ENCODE data around the gene SPTLC2. TPM values are rescaled to one million over a fixed set of nuclear protein-coding genes. Genes with fewer than 3 reads are reported as not detected.
"Not testable (repeated sequence)": the region's sequence is repeated elsewhere in the genome, so short reads cannot be mapped to it uniquely, and the experiment has no call there.

The SPTLC2 gene, protein sequence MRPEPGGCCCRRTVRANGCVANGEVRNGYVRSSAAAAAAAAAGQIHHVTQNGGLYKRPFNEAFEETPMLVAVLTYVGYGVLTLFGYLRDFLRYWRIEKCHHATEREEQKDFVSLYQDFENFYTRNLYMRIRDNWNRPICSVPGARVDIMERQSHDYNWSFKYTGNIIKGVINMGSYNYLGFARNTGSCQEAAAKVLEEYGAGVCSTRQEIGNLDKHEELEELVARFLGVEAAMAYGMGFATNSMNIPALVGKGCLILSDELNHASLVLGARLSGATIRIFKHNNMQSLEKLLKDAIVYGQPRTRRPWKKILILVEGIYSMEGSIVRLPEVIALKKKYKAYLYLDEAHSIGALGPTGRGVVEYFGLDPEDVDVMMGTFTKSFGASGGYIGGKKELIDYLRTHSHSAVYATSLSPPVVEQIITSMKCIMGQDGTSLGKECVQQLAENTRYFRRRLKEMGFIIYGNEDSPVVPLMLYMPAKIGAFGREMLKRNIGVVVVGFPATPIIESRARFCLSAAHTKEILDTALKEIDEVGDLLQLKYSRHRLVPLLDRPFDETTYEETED
- total RNA-seq (10 to 100 TPM; 37.8 to 45.4 TPM), polyA plus RNA-seq (1 to 10 TPM; 2.3 to 3.1 TPM)
- long read RNA-seq, donor 1, full-length matches to known transcripts: 63 of 84 reads
- long read RNA-seq, donor 1, partial matches to known transcripts: 6 of 84 reads
- long read RNA-seq, donor 1, other reads (novel, unspliced or antisense): 15 of 84 reads
- long read RNA-seq, donor 2, full-length matches to known transcripts: 5 of 23 reads
- long read RNA-seq, donor 2, partial matches to known transcripts: 5 of 23 reads
- long read RNA-seq, donor 2, other reads (novel, unspliced or antisense): 13 of 23 reads

GRCh38 chr14:77616454-77617229 lies at the start of gene SPTLC2:
Gene SPTLC2, minus strand, starts transcription at chr14:77616637. Its CDS starts 58 bp downstream, at chr14:77616579.
- ATAC-seq (ENCODE audit: low FRiP score): peak; percentile 98
- Histone ChIP-seq H3K4me1 (ENCODE audit: control insufficient read depth in 1 of 2, insufficient read depth in 2 of 2, low read length in 2 of 2) (peaks cover 0 to 2% of the 10 kb centered on the region in 2 donors), H3K27ac (ENCODE audit: low read depth in 1 of 2, low read length in 2 of 2) (peak within 1 kb of the TSS in 1 of 2 donors; percentile 66), H3K36me3 (ENCODE audit: control insufficient read depth in 1 of 2, insufficient read depth in 2 of 2, low read length in 1 of 2) (no peaks in the 10 kb centered on the region), H3K27me3 (ENCODE audit: control insufficient read depth in 1 of 2, insufficient read depth in 2 of 2, low read length in 1 of 2) (no peaks in the 10 kb centered on the region), H3K9me3 (ENCODE audit: control insufficient read depth, low read length) (no peaks in the 10 kb centered on the region), H3K4me3 (ENCODE audit: low read length in 2 of 2) (peak within 1 kb of the TSS; percentile 93 to 95)
- WGBS, 2 donors: 0% methylated on average over 45 to 58 of the region's 58 CpGs
- intact Hi-C loops (cut with DNase I): loop anchor here (2.0 to 10.0 kb wide), 3 partner anchors 91 to 162 kb away; partner anchors contain the start of genes AHSA1 (in 2 of the 2), ALKBH1 (in 1 of the 2), SLIRP (in 1 of the 2) and VIPAS39 (in 1 of the 2)
- DNase-seq: peak; percentile 99

GRCh38 chr14:77663293-77663692 lies 46.9 kb upstream of the SPTLC2 start:
- no peaks in the 10 kb centered on the region for H3K36me3 ChIP-seq (ENCODE audit: control insufficient read depth in 1 of 2, insufficient read depth in 2 of 2, low read length in 1 of 2)
- no peaks in the 10 kb centered on the region for H3K27me3 ChIP-seq (ENCODE audit: control insufficient read depth in 1 of 2, insufficient read depth in 2 of 2, low read length in 1 of 2)
- intact Hi-C loops (cut with DNase I): no loop called here
- ATAC-seq (ENCODE audit: low FRiP score) (no peak), DNase-seq (no peak)
- no peak overlapping the region for H3K4me3 ChIP-seq (ENCODE audit: low read length in 2 of 2)
- no peaks in the 10 kb centered on the region for H3K9me3 ChIP-seq (ENCODE audit: control insufficient read depth, low read length)
- no peaks in the 10 kb centered on the region for H3K4me1 ChIP-seq (ENCODE audit: control insufficient read depth in 1 of 2, insufficient read depth in 2 of 2, low read length in 2 of 2)
- 63 to 79% methylated on average over 6 of the region's 6 CpGs for WGBS, 2 donors
- H3K27ac ChIP-seq (ENCODE audit: low read depth in 1 of 2, low read length in 2 of 2): no peak overlapping the region

DNA sequence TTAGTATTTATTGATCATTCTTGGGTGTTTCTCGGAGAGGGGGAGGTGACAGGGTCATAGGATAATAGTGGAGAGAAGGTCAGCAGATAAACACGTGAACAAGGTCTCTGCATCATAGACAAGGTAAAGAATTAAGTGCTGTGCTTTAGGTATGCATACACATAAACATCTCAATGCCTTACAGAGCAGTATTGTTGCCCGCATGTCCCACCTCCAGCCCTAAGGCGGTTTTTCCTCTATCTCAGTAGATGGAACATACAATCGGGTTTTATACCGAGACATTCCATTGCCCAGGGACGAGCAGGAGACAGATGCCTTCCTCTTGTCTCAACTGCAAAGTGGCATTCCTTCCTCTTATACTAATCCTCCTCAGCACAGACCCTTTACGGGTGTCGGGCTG lies 45.1 kb upstream of the SPTLC2 start:
- H3K4me3 ChIP-seq (ENCODE audit: low read length in 2 of 2); H3K27me3 ChIP-seq (ENCODE audit: control insufficient read depth in 1 of 2, insufficient read depth in 2 of 2, low read length in 1 of 2); H3K9me3 ChIP-seq (ENCODE audit: control insufficient read depth, low read length); intact Hi-C loops (cut with DNase I); ATAC-seq (ENCODE audit: low FRiP score); H3K36me3 ChIP-seq (ENCODE audit: control insufficient read depth in 1 of 2, insufficient read depth in 2 of 2, low read length in 1 of 2); H3K4me1 ChIP-seq (ENCODE audit: control insufficient read depth in 1 of 2, insufficient read depth in 2 of 2, low read length in 2 of 2); H3K27ac ChIP-seq (ENCODE audit: low read depth in 1 of 2, low read length in 2 of 2); DNase-seq: not testable (repeated sequence)
- 17 to 60% methylated on average over 2 to 9 of the region's 9 CpGs for WGBS, 2 donors

DNA sequence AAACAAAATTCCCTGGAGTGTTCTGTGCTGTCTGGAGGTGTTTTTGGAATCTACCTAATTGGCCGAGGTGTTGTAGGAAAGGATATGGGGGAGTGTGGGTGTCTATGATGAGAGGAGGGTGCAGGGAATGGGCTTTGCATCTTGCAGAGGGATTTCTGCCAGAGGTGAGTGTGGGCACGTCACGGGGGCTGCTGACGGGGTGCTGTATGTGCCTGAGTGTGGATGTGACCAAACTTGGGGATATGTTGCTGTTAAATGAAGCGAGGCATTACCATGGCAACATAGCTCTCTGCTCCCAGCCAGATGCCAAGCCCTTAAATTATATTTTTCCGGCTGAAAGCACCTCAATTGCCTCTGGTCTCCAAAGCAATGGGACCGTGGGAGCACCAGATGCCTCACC lies 44.3 kb upstream of the SPTLC2 start:
- H3K36me3 ChIP-seq (ENCODE audit: control insufficient read depth in 1 of 2, insufficient read depth in 2 of 2, low read length in 1 of 2): no peaks in the 10 kb centered on the region
- H3K27me3 ChIP-seq (ENCODE audit: control insufficient read depth in 1 of 2, insufficient read depth in 2 of 2, low read length in 1 of 2): no peaks in the 10 kb centered on the region
- intact Hi-C loops (cut with DNase I): no loop called here
- 25 to 44% methylated on average over 7 of the region's 7 CpGs for WGBS, 2 donors
- H3K4me3 ChIP-seq (ENCODE audit: low read length in 2 of 2): no peak overlapping the region
- no peaks in the 10 kb centered on the region for H3K4me1 ChIP-seq (ENCODE audit: control insufficient read depth in 1 of 2, insufficient read depth in 2 of 2, low read length in 2 of 2)
- DNase-seq (no peak), ATAC-seq (ENCODE audit: low FRiP score) (no peak)
- no peak overlapping the region for H3K27ac ChIP-seq (ENCODE audit: low read depth in 1 of 2, low read length in 2 of 2)
- no peaks in the 10 kb centered on the region for H3K9me3 ChIP-seq (ENCODE audit: control insufficient read depth, low read length)

DNA sequence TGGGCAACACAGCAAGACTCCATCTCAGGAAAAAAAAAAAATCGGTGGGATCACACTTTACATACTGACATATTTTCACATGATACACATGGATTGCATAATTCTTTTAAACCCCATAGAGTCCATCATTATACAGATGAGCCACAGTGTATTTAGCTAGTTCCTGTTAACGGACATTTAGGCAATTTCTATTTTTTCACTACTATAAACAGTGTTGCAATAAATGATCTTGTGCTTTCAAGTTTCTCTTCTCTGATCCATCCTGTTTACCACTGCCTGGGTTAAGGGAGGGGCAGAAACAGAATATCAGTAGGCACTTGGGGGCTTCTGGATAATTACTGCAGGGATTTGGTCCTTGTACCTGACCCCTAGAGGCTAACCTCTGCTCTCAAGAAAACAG lies 43.4 kb upstream of the SPTLC2 start:
- Histone ChIP-seq H3K4me3 (ENCODE audit: low read length in 2 of 2) (no peak overlapping the region), H3K27me3 (ENCODE audit: control insufficient read depth in 1 of 2, insufficient read depth in 2 of 2, low read length in 1 of 2) (no peaks in the 10 kb centered on the region), H3K27ac (ENCODE audit: low read depth in 1 of 2, low read length in 2 of 2) (no peak overlapping the region), H3K9me3 (ENCODE audit: control insufficient read depth, low read length) (no peaks in the 10 kb centered on the region), H3K4me1 (ENCODE audit: control insufficient read depth in 1 of 2, insufficient read depth in 2 of 2, low read length in 2 of 2) (no peaks in the 10 kb centered on the region), H3K36me3 (ENCODE audit: control insufficient read depth in 1 of 2, insufficient read depth in 2 of 2, low read length in 1 of 2) (no peaks in the 10 kb centered on the region)
- DNase-seq (no peak), ATAC-seq (ENCODE audit: low FRiP score) (no peak)
- intact Hi-C loops (cut with DNase I): no loop called here
- 75 to 80% methylated on average over 2 of the region's 2 CpGs for WGBS, 2 donors

GRCh38 chr14:77657280-77657679 lies 40.8 kb upstream of the SPTLC2 start:
- Histone ChIP-seq H3K9me3 (ENCODE audit: control insufficient read depth, low read length) (no peaks in the 10 kb centered on the region), H3K27ac (ENCODE audit: low read depth in 1 of 2, low read length in 2 of 2) (no peak overlapping the region), H3K4me1 (ENCODE audit: control insufficient read depth in 1 of 2, insufficient read depth in 2 of 2, low read length in 2 of 2) (no peaks in the 10 kb centered on the region), H3K27me3 (ENCODE audit: control insufficient read depth in 1 of 2, insufficient read depth in 2 of 2, low read length in 1 of 2) (no peaks in the 10 kb centered on the region), H3K36me3 (ENCODE audit: control insufficient read depth in 1 of 2, insufficient read depth in 2 of 2, low read length in 1 of 2) (no peaks in the 10 kb centered on the region), H3K4me3 (ENCODE audit: low read length in 2 of 2) (no peak overlapping the region)
- 73 to 79% methylated on average over 5 of the region's 5 CpGs for WGBS, 2 donors
- ATAC-seq (ENCODE audit: low FRiP score) (no peak), DNase-seq (no peak)
- intact Hi-C loops (cut with DNase I): no loop called here

DNA sequence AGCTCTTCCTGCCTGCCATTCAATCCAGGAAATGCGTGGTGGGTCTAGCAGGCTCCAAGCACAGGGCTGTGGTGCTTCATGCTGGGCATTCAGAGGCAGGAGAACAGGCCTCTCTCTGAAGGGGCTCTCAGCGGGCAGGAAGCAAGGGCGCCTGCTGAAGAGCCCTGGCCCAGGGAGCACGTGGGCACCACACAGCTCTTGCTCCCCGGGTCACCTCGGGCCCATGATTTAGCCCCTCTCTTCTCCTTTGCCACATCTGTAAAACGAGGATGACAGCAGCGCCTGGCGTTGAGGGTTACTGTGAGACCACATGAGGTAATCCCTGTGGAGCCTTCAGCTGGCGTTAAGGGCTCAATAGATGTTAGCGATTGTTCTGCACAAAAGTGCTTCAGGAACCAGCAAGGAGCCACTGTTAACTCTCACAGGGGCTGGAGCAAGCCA lies 37.6 kb upstream of the SPTLC2 start:
- Histone ChIP-seq H3K27me3 (ENCODE audit: control insufficient read depth in 1 of 2, insufficient read depth in 2 of 2, low read length in 1 of 2) (no peaks in the 10 kb centered on the region), H3K27ac (ENCODE audit: low read depth in 1 of 2, low read length in 2 of 2) (no peak overlapping the region), H3K36me3 (ENCODE audit: control insufficient read depth in 1 of 2, insufficient read depth in 2 of 2, low read length in 1 of 2) (no peaks in the 10 kb centered on the region), H3K4me3 (ENCODE audit: low read length in 2 of 2) (no peak overlapping the region), H3K9me3 (ENCODE audit: control insufficient read depth, low read length) (no peaks in the 10 kb centered on the region), H3K4me1 (ENCODE audit: control insufficient read depth in 1 of 2, insufficient read depth in 2 of 2, low read length in 2 of 2) (no peaks in the 10 kb centered on the region)
- ATAC-seq (ENCODE audit: low FRiP score): no peak
- DNase-seq: no peak
- 65 to 79% methylated on average over 11 of the region's 11 CpGs for WGBS, 2 donors
- intact Hi-C loops (cut with DNase I): no loop called here

- Histone ChIP-seq H3K27me3 (ENCODE audit: control insufficient read depth in 1 of 2, insufficient read depth in 2 of 2, low read length in 1 of 2) (no peaks in the 10 kb centered on the region), H3K9me3 (ENCODE audit: control insufficient read depth, low read length) (peaks cover 2% of the 10 kb centered on the region), H3K4me1 (ENCODE audit: control insufficient read depth in 1 of 2, insufficient read depth in 2 of 2, low read length in 2 of 2) (no peaks in the 10 kb centered on the region), H3K4me3 (ENCODE audit: low read length in 2 of 2) (no peak overlapping the region), H3K36me3 (ENCODE audit: control insufficient read depth in 1 of 2, insufficient read depth in 2 of 2, low read length in 1 of 2) (no peaks in the 10 kb centered on the region), H3K27ac (ENCODE audit: low read depth in 1 of 2, low read length in 2 of 2) (no peak overlapping the region)
- intact Hi-C loops (cut with DNase I): no loop called here
- no peak for DNase-seq
- no peak for ATAC-seq (ENCODE audit: low FRiP score)
- 65 to 68% methylated on average over 3 of the region's 3 CpGs for WGBS, 2 donors
These were observed 32.9 kb upstream of the SPTLC2 start for GRCh38 chr14:77649326-77649725.

Measured in aorta (tissue), 5 donors.